Measurements from ENCODE around the gene GPR183.

The GPR183 gene

GRCh38 chr13:99314640-99315176 lies 7.5 kb upstream of the GPR183 start:
- no peak for TF ChIP-seq CTCF (conservative IDR thresholded peaks at IDR 0.05; ENCODE audit: control insufficient read depth, insufficient read depth, low read depth, low read length)
- no peak overlapping the region for H3K4me3 ChIP-seq (ENCODE audit: control insufficient read depth, low read depth, low read length)
- peak; percentile 91 for DNase-seq (ENCODE audit: low read depth)

GRCh38 chr13:99313941-99314340 lies 6.7 kb upstream of the GPR183 start:
- no peak for TF ChIP-seq CTCF (conservative IDR thresholded peaks at IDR 0.05; ENCODE audit: control insufficient read depth, insufficient read depth, low read depth, low read length)
- no peak for DNase-seq (ENCODE audit: low read depth)
- H3K4me3 ChIP-seq (ENCODE audit: control insufficient read depth, low read depth, low read length) = no peak overlapping the region

- no peak for DNase-seq (ENCODE audit: low read depth)
- H3K4me3 ChIP-seq (ENCODE audit: control insufficient read depth, low read depth, low read length) = no peak overlapping the region
- TF ChIP-seq CTCF (conservative IDR thresholded peaks at IDR 0.05; ENCODE audit: control insufficient read depth, insufficient read depth, low read depth, low read length) = no peak
Measured at GRCh38 chr13:99313501-99313900, 6.3 kb upstream of the GPR183 start.

- H3K4me3 ChIP-seq (ENCODE audit: control insufficient read depth, low read depth, low read length) = no peak overlapping the region
- DNase-seq (ENCODE audit: low read depth) = peak; percentile 100
- TF ChIP-seq CTCF (conservative IDR thresholded peaks at IDR 0.05; ENCODE audit: control insufficient read depth, insufficient read depth, low read depth, low read length) = no peak
Measured at GRCh38 chr13:99312493-99312883, 5.3 kb upstream of the GPR183 start.

- TF ChIP-seq CTCF (conservative IDR thresholded peaks at IDR 0.05; ENCODE audit: control insufficient read depth, insufficient read depth, low read depth, low read length) = no peak
- no peak overlapping the region for H3K4me3 ChIP-seq (ENCODE audit: control insufficient read depth, low read depth, low read length)
- DNase-seq (ENCODE audit: low read depth) = peak; percentile 59
Measured at GRCh38 chr13:99311748-99312492, 4.7 kb upstream of the GPR183 start.

GRCh38 chr13:99311137-99311536 lies 3.9 kb upstream of the GPR183 start:
- TF ChIP-seq CTCF (conservative IDR thresholded peaks at IDR 0.05; ENCODE audit: control insufficient read depth, insufficient read depth, low read depth, low read length) = no peak
- peak; percentile 78 for DNase-seq (ENCODE audit: low read depth)
- H3K4me3 ChIP-seq (ENCODE audit: control insufficient read depth, low read depth, low read length) = no peak overlapping the region

All from fibroblast of mammary gland (primary cell).